GM23338 (cell line): ENCODE measurements around the gene MOCOS. TPM values are rescaled to one million over a fixed set of nuclear protein-coding genes. Genes with fewer than 3 reads are reported as not detected.

Experiments used
- ATAC-seq: fragments of 200-7000 bp; cut with Tn5 transposase; 3 replicates; pipeline ENCODE4 v1.9.1; 2020
- DNase-seq: peaks from one replicate; pipeline ENCODE4 v3.0.0-alpha.2; 2015; ENCODE audit warnings: low spot score
- H2AFZ ChIP-seq: fragments of 200-600 bp; sonication (generic); 2 replicates; pipeline ENCODE4 v1.8.0; 2016; ENCODE audit warnings: antibody characterized with exemption, mild to moderate bottlenecking, moderate library complexity
- H3F3A ChIP-seq: fragments of 200-600 bp; sonication (generic); replicated peaks from 2 replicates; pipeline ENCODE4 v1.8.0; 2017; ENCODE audit warnings: antibody characterized with exemption, mixed run types, low read depth
- H3K27ac ChIP-seq: fragments of 200-600 bp; sonication (generic); 2 replicates; pipeline ENCODE4 v1.6.1; 2016; ENCODE audit warnings: low read depth
- H3K27me3 ChIP-seq: fragments of 200-600 bp; sonication (generic); 2 replicates; pipeline ENCODE4 v1.8.0; 2016; ENCODE audit warnings: mild to moderate bottlenecking, mixed run types, moderate library complexity; ENCODE audit not compliant: insufficient read depth
- H3K36me3 ChIP-seq: fragments of 200-600 bp; sonication (generic); 2 replicates; pipeline ENCODE4 v1.8.0; 2016; ENCODE audit warnings: mild to moderate bottlenecking; ENCODE audit not compliant: insufficient read depth
- H3K4me1 ChIP-seq: fragments of 200-600 bp; sonication (generic); 2 replicates; pipeline ENCODE4 v1.8.0; 2016; ENCODE audit warnings: mild to moderate bottlenecking, moderate library complexity; ENCODE audit not compliant: insufficient read depth
- H3K4me2 ChIP-seq: fragments of 200-600 bp; sonication (generic); 2 replicates; pipeline ENCODE4 v1.7.1; 2017; ENCODE audit warnings: mixed run types
- H3K4me3 ChIP-seq: fragments of 200-600 bp; sonication (generic); 2 replicates; pipeline ENCODE4 v1.6.1; 2016; ENCODE audit warnings: mixed run types
- H3K79me2 ChIP-seq: fragments of 200-600 bp; sonication (generic); replicated peaks from 2 replicates; pipeline ENCODE4 v1.8.0; 2017; ENCODE audit warnings: mild to moderate bottlenecking; ENCODE audit not compliant: insufficient read depth
- H3K9me2 ChIP-seq: fragments of 200-600 bp; sonication (generic); 2 replicates; pipeline ENCODE4 v1.8.0; 2017; ENCODE audit not compliant: insufficient read depth
- H4K20me1 ChIP-seq: fragments of 200-600 bp; sonication (generic); replicated peaks from 2 replicates; pipeline ENCODE4 v1.8.0; 2017; ENCODE audit warnings: mild to moderate bottlenecking; ENCODE audit not compliant: insufficient read depth
- H3K27ac Mint-ChIP-seq: 2 replicates; pipeline ENCODE4 v1.8.0; 2020; ENCODE audit warnings: inconsistent platforms, mild to moderate bottlenecking, moderate library complexity, mixed read lengths
- H3K27me3 Mint-ChIP-seq: 3 replicates; pipeline ENCODE4 v1.8.0; 2022; ENCODE audit warnings: low read depth, mild to moderate bottlenecking, moderate library complexity, mixed read lengths, inconsistent platforms; ENCODE audit not compliant: insufficient read depth, poor library complexity
- H3K36me3 Mint-ChIP-seq: 3 replicates; pipeline ENCODE4 v1.8.0; 2021; ENCODE audit warnings: low read depth, mild to moderate bottlenecking, inconsistent platforms, moderate library complexity, mixed read lengths
- H3K4me1 Mint-ChIP-seq: 3 replicates; pipeline ENCODE4 v1.8.0; 2020; ENCODE audit warnings: mild to moderate bottlenecking, inconsistent platforms, mixed read lengths
- H3K4me3 Mint-ChIP-seq: 3 replicates; pipeline ENCODE4 v1.8.0; 2021; ENCODE audit warnings: moderate library complexity, mild to moderate bottlenecking, inconsistent platforms, mixed read lengths
- H3K9me3 Mint-ChIP-seq: 3 replicates; pipeline ENCODE4 v1.8.0; 2020; ENCODE audit warnings: moderate library complexity, mild to moderate bottlenecking, inconsistent platforms, mixed read lengths
- CREB1 ChIP-seq: fragments of 250-450 bp; sonication (Bioruptor Pico); IDR thresholded peaks from 2 replicates; pipeline ENCODE4 v1.5.0; 2020; ENCODE audit warnings: low read depth, mild to moderate bottlenecking, moderate library complexity
- CTCF ChIP-seq, 2 experiments: fragments of 200-600 bp in 1 of 2; sonication (generic) in 1 of 2; conservative IDR thresholded peaks; 2 replicates each; pipeline versions ENCODE4 v1.5.1 to v1.6.1; 2016 to 2017; ENCODE audit warnings: antibody characterized with exemption in 2 of 2, low read depth in 2 of 2, mild to moderate bottlenecking in 2 of 2, moderate library complexity in 1 of 2
- EZH2 ChIP-seq: fragments of 200-600 bp; sonication (generic); IDR thresholded peaks from one replicate; pipeline ENCODE4 v1.8.0; 2017; ENCODE audit warnings: antibody characterized with exemption, mild to moderate bottlenecking, low read depth; ENCODE audit not compliant: unreplicated experiment
- EZH2phosphoT487 ChIP-seq: fragments of 200-600 bp; sonication (generic); IDR thresholded peaks from one replicate; pipeline ENCODE4 v1.8.1; 2018; ENCODE audit warnings: antibody characterized with exemption; ENCODE audit not compliant: unreplicated experiment
- JUNB ChIP-seq: IDR thresholded peaks from one replicate; pipeline ENCODE4 v1.6.1; 2016; ENCODE audit warnings: antibody characterized with exemption; ENCODE audit not compliant: unreplicated experiment
- NANOG ChIP-seq: IDR thresholded peaks from 2 replicates; pipeline ENCODE4 v1.6.1; 2016; ENCODE audit warnings: antibody characterized with exemption, borderline replicate concordance
- REST ChIP-seq: IDR thresholded peaks from one replicate; pipeline ENCODE4 v1.6.1; 2018; ENCODE audit warnings: antibody characterized with exemption; ENCODE audit not compliant: unreplicated experiment
- STAT1 ChIP-seq: IDR thresholded peaks from one replicate; pipeline ENCODE4 v1.6.1; 2016; ENCODE audit warnings: antibody characterized with exemption; ENCODE audit not compliant: unreplicated experiment
- ZNF114 ChIP-seq: fragments of 250-450 bp; sonication (Bioruptor Pico); IDR thresholded peaks from 2 replicates; pipeline ENCODE4 v1.5.0; 2020; ENCODE audit warnings: mild to moderate bottlenecking, moderate library complexity
- polyA plus RNA-seq: library from polyadenylated mRNA; unstranded; fragments of >200 nt; fragmentation: Nextera tagmentation; extraction: Ambion mirVana; gene quantifications from 2 replicates; pipeline ENCODE4 v1.2.1, GENCODE V29; 2016
- total RNA-seq: library from RNA; depleted of rRNA; stranded (reverse); fragments of >200 nt; shearing (Covaris generic); gene quantifications from 2 replicates; pipeline ENCODE4 v1.2.3, GENCODE V29; 2014
- TF ChIP-seq, protein P1 (sequence below): IDR thresholded peaks from 2 replicates; pipeline ENCODE4 v1.6.1; 2016; ENCODE audit warnings: antibody characterized with exemption

The MOCOS gene
- total and polyA plus RNA-seq, 2 experiments from 2014 or later: 3.9 to 7.2 TPM

- TF ChIP-seq CTCF (conservative IDR thresholded peaks at IDR 0.05; ENCODE audit: low read depth in 2 of 2) (no peak), REST (no peak), STAT1 (no peak), EZH2phosphoT487 (no peak), JUNB (no peak), EZH2 (no peak)
Measured at GRCh38 chr18:36162981-36163380, 24.3 kb upstream of the MOCOS start (continued).

GRCh38 chr18:36167692-36168218 is 19.5 kb upstream of the MOCOS start:
- Histone ChIP-seq H3K4me3 (no peak overlapping the region), H2AFZ (no peak overlapping the region), H3K9me2 (no peaks in the 10 kb centered on the region), H3K4me1 (no peaks in the 10 kb centered on the region), H3K36me3 (peaks cover 49% of the 10 kb centered on the region), H3K27ac (no peak overlapping the region), H4K20me1 (peaks cover 10% of the 10 kb centered on the region), H3F3A (peaks cover 2% of the 10 kb centered on the region; the same call in 1 of the 2 replicates), H3K79me2 (peaks cover 6% of the 10 kb centered on the region; the same call in 1 of the 2 replicates), H3K4me2 (no peak overlapping the region), H3K27me3 (no peaks in the 10 kb centered on the region)
- DNase-seq (no peak), ATAC-seq (no peak)
- Mint-ChIP-seq H3K27me3 (peaks cover 2% of the 10 kb centered on the region), H3K4me3 (no peak overlapping the region), H3K36me3 (peaks cover 77% of the 10 kb centered on the region), H3K4me1 (no peaks in the 10 kb centered on the region), H3K27ac (no peak overlapping the region), H3K9me3 (no peaks in the 10 kb centered on the region)
- TF ChIP-seq CREB1 (no peak), EZH2phosphoT487 (no peak), CTCF (conservative IDR thresholded peaks at IDR 0.05; ENCODE audit: low read depth in 2 of 2) (no peak), STAT1 (no peak), REST (no peak), NANOG (no peak), ZNF114 (CRISPR knock-in tag) (no peak)
- TF ChIP-seq, protein P1, sequence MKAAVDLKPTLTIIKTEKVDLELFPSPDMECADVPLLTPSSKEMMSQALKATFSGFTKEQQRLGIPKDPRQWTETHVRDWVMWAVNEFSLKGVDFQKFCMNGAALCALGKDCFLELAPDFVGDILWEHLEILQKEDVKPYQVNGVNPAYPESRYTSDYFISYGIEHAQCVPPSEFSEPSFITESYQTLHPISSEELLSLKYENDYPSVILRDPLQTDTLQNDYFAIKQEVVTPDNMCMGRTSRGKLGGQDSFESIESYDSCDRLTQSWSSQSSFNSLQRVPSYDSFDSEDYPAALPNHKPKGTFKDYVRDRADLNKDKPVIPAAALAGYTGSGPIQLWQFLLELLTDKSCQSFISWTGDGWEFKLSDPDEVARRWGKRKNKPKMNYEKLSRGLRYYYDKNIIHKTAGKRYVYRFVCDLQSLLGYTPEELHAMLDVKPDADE: no peak
